ENCODE measurements around the gene HADHA.
A peak's percentile ranks its signal among the peaks of the same experiment; 100 is the strongest.

Gene HADHA

DNA sequence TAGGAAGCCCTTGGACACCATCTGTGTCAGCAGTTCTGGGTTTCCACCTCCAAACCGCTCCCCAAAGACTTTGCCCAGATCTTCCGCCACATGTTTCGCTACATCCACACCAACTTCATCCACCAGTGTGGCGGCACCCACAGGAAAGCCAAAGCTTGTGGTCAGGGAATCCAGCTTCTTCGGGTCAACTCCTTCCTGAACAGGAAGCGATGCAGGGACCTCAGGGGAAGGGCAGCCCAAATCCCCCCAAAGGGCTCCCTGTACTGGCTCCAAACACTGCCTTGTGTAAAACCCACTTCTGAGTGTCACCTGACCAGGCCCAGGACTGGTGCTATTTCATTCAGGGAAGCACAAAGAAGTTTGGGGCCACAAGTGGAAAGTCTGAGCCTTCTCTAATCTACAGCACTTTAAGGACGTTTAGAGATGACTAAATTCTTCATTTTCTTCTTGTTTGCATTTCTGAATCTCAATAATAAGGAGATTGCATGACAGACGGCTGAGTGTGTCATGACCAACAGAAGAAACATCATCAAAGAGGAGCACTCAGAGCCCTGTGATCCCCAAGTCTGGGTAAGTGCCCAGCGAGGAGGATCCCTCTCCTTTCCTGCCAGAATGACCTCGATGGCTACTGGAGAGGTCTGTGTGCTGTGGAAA is 50.7 kb downstream of the HADHA start:
- DNase-seq (ENCODE audit: low spot score), result no peak

DNA sequence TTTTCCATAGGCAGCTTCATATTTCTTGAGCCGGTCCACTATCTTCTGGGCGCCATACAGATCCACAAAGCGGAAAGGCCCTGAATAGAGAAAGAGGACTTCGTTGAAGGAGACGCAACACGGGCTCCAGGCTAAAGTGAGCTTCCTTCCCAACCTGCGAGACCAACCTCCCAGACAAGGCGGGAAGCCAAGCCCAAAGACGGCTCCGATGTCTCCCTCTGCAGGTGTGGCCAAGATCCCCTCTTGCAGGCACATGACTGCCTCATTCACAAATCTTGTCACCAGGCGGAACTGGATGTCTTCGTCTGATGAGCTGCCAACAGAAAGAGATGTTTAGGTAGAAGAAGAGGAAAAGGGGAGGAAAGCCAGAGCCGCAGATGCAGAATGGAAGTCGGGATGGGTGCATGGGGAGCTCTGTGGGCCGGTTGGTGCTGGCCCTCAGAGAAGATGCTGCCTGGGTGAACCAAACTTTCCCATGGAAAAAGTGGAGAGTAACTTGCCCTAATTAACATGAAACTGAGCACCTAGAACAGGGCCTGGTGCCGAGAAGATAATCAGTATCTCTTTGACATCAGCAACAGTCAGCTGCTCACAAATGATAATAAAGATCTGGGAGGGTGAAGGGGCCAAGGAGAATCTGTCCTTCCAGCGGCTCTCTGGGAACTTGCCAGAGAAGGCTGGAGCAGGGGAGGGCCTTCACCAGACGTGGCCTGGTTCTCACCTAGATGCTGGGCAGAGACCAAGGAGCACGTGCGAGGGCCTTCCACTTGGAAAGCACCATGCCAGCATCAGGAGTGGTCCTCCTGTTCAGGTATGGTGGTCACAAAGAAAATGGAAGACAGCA is 52.9 kb downstream of the HADHA start:
- no peak for DNase-seq (ENCODE audit: low spot score)

DNA sequence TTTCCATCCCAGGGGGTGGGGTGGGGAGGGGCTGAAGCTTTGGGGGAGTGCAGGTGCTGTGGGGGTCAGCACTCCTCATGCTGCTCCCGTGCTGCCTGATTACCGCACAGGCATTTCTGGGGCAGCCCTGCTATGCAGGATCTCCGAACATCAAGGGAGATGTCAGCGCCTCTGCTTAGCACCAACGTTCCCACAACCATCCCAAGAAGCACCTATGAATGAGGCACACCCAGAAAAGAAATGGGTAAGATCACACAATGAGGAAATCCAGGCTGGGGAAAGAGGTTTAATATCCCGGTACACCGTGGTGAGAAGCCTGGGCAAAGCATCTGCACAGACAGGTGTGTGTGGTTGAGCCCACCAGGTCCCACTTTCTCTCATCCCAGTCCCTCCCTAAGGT is 54.1 kb downstream of the HADHA start:
- no peak for DNase-seq (ENCODE audit: low spot score)

DNA sequence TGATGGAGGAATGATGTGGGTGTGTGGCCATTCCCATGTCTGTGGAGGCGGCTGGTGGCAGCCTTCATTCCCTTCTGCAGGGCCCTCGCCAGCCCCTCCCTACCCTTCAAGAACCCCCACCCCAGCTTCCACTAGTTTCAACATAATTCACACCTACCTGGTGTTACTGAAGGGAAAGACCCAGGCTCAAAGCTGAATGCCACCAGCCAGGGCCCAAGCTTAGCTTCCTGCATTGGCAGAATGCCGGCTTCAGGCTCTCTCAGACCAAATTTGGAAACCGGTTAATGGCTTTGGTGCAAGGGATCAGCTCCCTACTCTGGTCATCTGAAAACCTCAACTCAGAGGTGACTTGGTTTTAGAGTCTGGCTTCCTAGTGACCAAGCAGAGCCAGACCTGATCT is 54.7 kb downstream of the HADHA start:
- DNase-seq (ENCODE audit: low spot score), result no peak

DNA sequence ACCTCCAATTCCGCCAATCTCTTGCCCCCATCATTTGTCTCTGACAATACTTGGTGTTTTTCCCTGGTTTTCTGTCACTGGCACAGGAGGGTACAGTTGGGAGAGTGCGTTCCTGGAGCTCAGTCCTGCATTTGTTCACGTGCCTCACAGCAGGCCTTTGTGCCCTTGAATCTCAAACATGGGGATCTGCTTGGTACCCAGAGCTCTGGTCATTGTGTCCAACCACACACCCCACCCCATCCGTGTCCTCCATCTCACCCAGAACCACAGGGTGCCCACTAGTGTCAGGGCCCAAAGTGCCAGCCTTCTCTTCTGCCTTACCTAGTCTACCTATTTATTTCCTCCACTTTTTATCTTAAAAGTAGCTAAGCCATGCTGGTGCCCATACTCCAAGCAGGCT is 55.3 kb downstream of the HADHA start:
- DNase-seq (ENCODE audit: low spot score), result no peak

DNA sequence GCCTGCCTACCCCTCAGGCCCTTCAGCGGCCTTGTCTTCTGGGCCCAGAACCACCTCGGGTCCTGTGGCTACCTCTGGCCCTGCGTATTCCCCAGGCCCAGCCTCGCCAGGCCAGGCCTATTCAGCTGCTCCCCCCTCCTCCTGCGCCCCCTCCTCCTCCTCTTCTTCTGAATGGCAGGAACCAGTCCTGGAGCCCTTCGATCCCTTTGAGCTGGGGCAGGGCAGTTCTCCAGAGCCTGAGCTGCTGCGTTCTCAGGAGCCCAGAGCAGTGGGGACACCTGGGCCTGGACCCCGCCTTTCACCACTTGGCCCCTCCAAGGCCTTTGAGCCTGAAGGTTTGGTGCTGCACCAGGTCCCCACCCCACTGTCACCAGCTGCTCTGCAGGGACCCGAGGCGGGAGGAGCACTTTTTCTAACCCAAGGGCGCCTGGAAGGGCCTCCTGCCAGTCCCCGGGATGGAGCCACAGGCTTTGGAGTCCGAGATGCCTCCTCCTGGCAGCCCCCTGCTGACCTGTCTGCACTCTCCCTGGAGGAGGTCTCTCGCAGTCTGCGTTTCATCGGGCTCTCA is 56.8 kb downstream of the HADHA start:
- DNase-seq (ENCODE audit: low spot score), result no peak

DNA sequence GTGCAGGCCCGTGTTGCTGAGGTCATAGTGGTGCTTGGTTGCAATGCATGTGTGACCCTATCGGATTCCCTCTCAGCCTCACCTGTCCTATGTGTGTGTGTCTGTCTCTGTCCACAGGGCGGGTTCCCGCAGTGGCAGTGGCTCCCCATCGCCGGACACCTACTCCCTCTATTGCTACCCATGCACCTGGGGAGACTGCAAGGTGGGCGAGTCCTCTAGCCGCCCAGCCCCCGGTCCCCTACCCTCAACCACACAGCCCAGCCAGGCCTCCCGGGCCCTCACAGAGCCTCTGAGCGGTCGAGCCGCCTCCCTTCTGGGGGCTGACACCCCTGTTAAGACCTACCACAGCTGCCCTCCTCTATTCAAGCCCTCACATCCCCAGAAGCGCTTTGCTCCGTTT is 57.3 kb downstream of the HADHA start:
- no peak for DNase-seq (ENCODE audit: low spot score)

DNA sequence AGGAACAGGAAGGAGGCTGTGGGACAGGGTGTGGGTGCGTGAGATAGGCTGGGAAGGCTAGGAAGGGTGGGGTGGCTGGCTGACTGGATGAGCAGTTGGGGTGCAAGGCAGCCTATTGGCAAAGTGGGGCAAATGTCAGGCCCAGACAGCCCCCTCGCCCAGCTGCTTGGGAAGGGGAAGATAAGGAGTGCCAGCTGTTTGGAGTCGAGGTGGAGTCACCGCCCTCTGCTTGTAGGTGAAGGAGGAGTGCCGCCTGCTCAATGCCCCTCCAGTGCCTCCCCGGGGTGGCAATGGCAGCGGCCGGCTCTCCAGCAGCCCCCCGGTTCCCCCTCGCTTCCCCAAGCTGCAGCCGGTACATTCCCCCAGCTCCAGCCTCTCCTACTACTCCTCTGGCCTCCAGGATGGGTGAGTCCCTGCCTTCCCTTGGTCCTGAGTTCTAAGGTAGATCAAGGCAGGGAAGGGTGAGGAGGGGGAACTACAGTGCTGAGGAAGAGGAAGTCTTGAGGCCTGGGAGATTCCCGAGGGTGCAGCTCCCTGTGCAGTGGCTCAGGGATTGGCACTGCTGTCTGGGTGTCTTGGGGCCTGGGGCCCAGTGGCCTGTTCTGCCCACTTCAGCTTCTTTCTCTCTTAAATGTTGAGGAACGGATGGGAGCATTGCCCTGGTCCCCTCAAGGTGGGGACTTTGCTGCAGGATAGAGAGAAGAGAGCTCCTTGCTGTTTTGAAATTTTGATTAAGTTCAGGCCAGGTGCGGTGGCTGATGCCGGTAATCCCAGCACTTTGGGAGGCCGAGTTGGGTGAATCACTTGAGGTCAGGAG is 58.3 kb downstream of the HADHA start:
- no peak for DNase-seq (ENCODE audit: low spot score)

DNA sequence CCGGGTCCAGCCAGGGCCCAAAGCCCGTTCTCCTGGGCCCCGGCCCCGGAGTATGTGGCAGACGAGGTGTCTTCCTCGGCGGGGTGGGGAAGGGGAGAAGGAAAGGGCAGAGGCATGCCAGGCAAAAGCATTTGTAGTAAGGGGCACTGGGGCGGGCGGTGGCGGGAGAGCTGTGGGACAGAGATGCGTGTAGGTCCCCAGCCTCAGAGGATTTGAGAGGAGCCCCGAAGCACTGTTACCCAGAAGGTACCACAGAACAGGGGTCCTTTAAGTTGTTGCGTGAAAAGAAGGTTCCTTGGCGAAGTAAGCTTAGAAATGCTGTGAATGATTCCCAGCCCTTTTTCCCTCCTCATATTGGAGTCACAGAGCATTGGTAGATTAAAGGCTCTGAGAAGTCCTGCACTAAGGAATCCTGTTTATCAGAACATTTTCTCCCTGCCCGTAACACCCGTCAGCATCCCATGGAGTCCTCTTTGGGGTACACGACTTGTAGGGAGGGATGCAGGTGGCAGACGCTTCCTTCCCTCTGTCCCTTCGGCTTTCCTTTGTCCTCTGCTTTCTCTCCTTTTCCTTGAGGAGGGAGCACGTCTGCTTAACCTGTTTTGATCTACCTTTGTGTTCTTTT is 59.0 kb downstream of the HADHA start:
- DNase-seq (ENCODE audit: low spot score), result no peak

DNA sequence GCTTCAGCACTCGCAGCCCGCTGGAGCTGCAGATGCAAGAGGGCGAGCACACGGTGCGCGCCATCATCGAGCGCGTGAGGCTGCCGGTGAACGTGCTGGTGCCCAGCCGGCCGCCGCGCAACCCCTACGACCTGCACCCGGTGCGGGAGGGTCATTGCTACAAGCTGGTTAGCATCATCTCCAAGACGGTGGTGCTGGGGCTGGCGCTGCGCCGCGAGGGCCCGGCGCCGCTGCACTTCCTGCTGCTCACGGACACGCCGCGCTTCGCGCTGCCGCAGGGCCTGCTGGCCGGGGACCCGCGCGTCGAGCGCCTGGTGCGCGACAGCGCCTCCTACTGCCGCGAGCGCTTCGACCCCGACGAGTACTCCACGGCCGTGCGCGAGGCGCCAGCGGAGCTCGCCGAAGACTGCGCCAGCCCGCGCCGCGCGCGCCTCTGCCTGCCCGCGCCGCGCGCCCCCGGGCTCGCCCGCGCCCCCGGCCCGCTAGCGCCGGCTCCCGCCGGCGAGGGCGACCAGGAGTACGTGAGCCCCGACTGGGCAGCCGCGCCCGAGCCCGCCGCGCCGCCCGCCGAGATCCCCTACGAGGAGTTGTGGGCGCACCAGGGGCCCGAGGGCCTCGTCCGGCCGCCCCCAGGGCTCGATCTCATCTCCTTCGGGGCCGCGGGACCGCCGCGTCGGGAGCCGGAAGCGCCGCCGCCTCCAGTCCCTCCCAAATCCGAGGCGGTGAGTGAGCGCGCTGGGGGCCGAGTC is 59.7 kb downstream of the HADHA start:
- DNase-seq (ENCODE audit: low spot score), result no peak

DNA sequence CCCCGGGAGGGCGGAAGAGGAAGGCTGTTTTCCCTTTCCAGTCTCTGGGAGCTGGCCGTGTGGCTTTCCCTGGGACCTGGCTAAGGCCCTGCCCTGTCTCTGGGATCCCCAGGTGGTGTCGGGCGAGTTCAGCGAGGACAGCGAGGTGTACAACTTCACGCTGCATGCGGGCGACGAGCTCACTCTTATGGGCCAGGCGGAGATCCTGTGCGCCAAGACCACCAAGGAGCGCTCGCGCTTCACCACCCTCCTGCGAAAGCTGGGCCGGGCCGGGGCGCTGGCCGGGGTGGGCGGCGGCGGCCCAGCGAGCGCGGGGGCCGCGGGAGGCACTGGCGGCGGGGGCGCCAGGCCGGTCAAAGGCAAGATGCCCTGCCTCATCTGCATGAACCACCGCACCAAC is 60.3 kb downstream of the HADHA start:
- DNase-seq (ENCODE audit: low spot score), result no peak

DNA sequence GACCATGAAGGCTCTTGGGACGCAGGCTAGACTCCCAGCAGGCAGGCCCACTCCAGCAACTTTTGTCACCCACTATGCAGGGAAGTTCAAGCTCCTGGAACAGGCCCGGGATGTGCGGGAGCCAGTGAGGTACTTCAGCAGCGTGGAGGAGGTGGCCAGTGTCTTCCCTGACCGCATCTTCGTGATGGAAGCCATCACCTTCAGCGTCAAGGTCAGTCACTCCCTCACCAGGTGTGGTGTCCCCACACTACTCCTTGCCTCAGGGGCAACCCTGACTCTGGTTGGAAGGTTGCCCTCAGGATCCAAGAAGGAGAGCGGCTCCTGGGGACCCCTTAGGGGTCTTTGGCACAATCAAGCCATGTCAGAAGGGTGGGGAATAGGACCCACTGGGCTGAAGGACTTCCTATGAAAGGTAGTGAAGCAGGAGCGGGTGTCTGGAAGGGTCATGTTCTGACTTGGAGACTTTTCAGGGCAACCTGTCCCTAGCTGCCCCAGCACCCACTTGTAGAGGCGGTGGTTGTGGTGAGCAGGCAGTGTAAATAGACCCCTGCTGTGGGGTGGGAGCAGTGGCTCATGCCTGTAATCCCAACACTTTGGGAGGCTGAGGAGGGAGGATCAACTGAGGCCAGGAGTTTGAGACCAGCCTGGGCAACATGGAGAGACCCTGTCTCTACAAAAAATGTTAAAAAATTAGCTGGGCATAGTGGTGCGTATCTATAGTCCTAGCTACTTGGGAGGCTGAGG is 61.4 kb downstream of the HADHA start:
- no peak for DNase-seq (ENCODE audit: low spot score)

DNA sequence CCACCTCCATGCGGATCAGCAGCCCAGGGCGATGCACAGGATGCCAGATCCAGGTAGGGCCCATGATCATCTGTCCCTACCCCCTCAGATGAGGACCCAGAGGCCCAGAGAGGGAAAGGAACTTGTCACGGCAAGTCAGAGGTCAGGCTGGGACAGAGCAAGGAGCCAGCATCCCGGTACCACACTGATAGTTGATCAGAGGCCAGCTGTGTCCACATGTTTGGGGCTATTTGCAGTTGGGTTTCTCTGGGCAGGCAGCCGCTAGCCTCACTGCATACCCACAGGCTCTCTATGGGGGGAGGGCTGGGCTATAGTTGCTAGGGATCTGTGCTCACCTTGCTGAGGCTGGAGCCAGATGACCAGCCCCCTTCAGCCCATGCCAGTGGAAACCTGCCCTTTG is 62.0 kb downstream of the HADHA start:
- no peak for DNase-seq (ENCODE audit: low spot score)

DNA sequence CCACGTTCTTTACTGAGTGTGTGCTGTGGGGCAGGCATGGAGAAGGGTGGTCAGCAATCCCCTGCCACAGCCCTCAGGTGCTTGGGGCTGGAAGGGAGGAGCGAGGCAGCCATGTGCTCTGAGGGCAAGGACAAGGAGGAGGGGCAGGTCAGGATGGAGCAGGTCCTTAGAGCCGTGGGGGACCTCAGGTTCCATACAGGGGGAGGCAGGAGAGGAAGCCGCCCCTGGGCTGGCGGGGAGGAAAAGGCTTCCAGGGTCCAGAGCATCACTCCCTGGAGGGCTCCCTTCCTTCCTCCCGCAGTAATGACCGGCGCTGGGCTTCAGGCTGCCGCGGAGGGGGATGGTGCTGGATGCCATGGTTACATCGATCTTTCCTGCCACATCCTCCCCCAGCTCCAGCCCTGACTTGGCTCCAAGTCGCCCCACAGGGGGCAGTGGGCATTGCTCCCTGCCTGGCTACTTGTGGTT is 65.0 kb downstream of the HADHA start:
- no peak for DNase-seq (ENCODE audit: low spot score)

DNA sequence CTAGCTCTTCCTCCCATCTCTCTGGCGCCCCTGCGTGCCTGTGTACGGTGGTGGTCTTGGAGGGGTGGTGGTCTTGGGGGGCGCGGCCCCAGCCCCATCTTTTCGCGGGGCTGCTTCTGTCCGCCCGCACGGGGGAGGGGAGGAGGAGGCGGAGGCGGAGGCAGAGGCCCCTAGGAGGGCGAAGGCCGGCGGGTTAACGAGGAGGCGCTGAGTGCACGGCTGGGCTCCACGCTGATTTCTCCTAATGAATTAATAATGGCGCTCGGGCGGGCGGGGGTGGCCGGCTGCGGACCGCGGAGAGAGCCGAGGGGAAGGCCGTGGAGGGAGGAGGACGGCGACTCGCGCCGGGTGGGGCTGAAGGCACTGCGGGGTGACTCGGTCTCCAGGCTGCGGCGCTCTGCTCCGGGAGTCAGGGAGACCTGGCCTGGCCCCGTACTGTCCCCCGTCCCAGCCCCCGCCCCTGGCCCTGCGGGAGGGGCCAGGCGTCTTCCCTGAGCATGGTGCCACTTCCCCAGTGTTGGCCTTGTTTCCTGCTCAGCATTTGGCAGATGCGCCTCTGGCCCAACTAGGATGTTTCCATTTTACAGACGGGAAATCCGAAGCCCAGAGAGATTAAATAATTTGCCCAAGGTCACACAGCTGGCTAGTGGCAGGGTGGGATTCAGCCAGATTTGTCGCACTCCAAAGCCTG is 65.5 kb downstream of the HADHA start:
- DNase-seq (ENCODE audit: low spot score), result peak; percentile 31

DNA sequence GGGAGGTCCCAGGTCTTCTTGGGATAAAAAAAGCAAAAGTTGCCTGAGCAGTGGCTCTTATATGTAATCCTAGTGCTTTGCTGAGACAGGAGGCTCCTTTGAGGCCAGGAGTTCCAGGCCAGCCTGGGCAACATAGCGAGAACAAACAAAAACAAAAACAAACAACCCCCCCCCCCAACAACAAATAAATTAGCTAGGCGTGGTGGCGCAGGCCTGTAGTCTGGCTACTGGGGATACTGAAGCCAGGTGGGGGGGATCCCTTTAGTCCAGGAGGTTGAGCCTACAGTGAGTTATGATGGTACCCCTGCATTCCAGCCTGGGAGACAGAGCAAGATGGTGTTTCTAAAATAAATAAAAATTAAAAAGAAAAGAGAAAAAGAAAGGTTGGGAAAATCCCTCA is 66.2 kb downstream of the HADHA start:
- DNase-seq (ENCODE audit: low spot score), result no peak

DNA sequence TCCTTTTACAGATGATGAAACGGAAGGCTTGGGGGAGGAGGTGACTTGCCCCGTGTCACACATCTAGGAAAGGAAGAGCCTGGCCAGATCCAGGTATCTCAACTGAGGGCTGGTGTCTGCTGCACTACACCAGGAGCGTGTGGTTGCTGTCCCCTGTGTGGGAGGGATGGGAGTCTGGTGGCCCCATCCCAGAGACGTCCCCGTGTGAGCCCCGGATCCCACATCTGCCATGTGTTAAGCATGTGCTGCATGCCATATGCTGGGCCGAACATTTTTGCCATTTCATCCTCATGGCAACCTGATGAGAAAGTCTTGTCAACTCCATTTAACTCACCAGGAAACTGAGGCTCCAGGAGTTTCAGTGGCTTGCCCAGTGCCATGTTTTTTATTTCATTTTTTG is 67.3 kb downstream of the HADHA start:
- DNase-seq (ENCODE audit: low spot score), result no peak

DNA sequence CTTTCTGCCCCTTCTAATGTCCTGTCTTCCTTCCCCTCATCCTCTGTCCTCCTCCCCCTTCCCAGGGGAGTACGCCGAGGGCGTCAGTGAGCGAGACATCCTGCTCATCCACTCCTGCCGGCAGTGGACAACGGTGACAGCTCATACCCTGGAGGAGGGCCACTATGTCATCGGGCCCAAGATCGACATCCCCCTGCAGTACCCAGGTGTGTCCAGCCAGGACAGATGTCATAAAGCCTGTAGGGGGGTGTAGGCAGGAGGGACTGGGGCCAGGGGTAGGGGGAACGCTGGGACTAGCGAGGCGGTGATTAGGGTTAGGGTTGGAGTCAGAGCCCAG is 68.2 kb downstream of the HADHA start:
- no peak for DNase-seq (ENCODE audit: low spot score)

DNA sequence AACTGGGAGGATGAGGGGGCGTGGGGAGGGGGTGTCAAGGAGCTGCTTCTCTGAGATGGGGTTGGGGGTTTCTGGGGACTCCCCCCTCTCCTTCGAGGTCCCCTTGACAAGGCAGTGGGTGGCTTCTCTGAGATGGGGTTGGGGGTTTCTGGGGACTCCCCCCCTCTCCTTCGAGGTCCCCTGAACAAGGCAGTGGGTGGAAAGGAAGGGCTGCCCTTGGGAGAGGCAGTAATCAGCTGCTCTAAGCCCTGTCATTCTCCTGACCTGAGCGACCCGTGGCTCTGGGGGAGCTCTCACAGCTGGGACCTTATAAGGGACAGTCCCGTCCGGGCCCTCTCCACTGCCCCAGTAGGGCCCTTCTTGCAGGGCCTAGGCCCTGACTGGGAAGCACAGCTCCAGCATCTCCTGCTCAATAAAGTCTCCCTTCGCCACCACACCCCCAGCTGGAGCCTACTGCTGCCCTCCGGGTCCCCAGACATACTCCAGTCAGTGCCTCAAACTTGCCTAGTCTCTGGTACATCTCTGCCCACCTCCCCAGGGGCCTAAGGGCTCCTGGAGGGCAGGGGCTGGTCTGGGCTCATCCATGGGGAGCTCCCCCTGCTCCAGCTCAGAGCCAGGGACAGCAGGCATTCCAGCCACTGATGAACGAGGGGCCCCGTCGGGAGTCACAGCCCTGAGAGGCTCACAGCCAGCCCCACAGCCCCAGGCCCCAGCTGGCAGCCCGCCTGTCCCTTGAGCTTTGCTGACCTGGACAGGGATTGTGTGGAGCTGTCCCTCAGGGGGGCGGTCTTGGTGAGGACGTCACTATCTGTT is 68.8 kb downstream of the HADHA start:
- DNase-seq (ENCODE audit: low spot score), result no peak

Measured in NAMALWA (cell line).